DMS 273 treated with DMSO at 0.1 percent for 48 hours (cell line): ENCODE data around the gene EI24.

Experiments
- DNase-seq: peaks from one replicate; lab custom pipeline; 2025; lab: John Stamatoyannopoulos, UW

Gene EI24

DNA sequence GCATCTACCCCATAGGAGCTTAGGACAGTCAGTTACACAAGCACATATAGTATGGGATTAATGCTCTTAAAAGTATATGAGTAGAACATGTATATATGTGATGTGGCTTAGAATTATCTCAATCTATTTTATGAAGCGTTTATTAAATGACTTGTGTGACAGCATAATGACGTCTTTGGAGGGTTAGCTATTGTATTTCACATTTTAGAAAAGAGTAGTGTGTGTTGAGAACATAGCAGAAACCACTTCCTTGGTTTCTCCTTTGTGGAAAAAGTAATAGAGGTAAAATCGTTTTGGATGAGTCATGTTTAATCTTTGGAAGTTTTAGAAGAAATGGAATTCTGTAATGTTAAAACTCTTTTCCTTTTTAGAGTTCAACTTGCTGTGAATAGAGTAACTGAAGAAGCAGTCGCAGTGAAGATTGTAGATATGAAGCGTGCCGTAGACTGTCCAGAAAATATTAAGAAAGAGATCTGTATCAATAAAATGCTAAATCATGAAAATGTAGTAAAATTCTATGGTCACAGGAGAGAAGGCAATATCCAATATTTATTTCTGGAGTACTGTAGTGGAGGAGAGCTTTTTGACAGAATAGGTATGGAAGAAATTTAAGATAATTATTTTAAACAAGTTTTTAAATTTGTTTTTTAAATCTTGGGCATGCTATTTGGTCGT, 58.1 kb downstream of the EI24 start:
- DNase-seq = no peak
